Esophagus squamous epithelium (tissue), 5 donors: ENCODE measurements around the gene HSF5. TPM values are rescaled to one million over a fixed set of nuclear protein-coding genes. Genes with fewer than 3 reads are reported as not detected.
"Not testable (repeated sequence)": the region's sequence is repeated elsewhere in the genome, so short reads cannot be mapped to it uniquely, and the experiment has no call there.

Experiments used
- DNase-seq: peaks from one replicate; lab custom pipeline; 2025; lab: John Stamatoyannopoulos, UW
- H3K27ac ChIP-seq, 4 donors: fragments of 200-600 bp; sonication (generic); one replicate each; pipeline ENCODE4 v1.5.1; 2016 to 2019; ENCODE audit warnings: mild to moderate bottlenecking in 1 of 4
- H3K27me3 ChIP-seq, 4 donors: fragments of 200-600 bp; sonication (generic); 1 replicate in 3 of 4; 2 replicates in 1 of 4; pipeline versions ENCODE4 v1.5.1 to v1.6.0; 2017 to 2021; ENCODE audit warnings: antibody characterized with exemption in 1 of 4
- H3K36me3 ChIP-seq, 3 donors: fragments of 200-600 bp; sonication (generic); one replicate each; pipeline ENCODE4 v1.5.1; 2016 to 2019
- H3K4me1 ChIP-seq, 3 donors: fragments of 200-600 bp; sonication (generic); one replicate each; pipeline ENCODE4 v1.5.1; 2017 to 2019
- H3K4me3 ChIP-seq, 4 donors: fragments of 200-600 bp; sonication (generic); 1 replicate in 3 of 4; 2 replicates in 1 of 4; pipeline ENCODE4 v1.5.1; 2016 to 2019; ENCODE audit warnings: mild to moderate bottlenecking in 2 of 4, moderate library complexity in 1 of 4
- H3K9me3 ChIP-seq, 3 donors: fragments of 200-600 bp; sonication (generic); one replicate each; pipeline ENCODE4 v1.5.1; 2016 to 2019
- CTCF ChIP-seq, 6 experiments: fragments of 450-650 bp in 4 of 6; fragments of 200-600 bp in 2 of 6; sonication (generic) in 2 of 6; IDR thresholded peaks; one replicate each; pipeline ENCODE4 v1.5.1; 2016 to 2019; ENCODE audit warnings: antibody characterized with exemption in 6 of 6, mild to moderate bottlenecking in 4 of 6, moderate library complexity in 4 of 6
- POLR2A ChIP-seq, 4 donors: fragments of 450-650 bp; IDR thresholded peaks; one replicate each; pipeline ENCODE4 v1.6.1; 2017; ENCODE audit warnings: antibody characterized with exemption in 4 of 4, mild to moderate bottlenecking in 4 of 4, moderate library complexity in 3 of 4
- WGBS, 2 donors: methylation state at CpG; one replicate each; pipeline ENCODE4 v1.1.5; 2018; 5-methylcytosine and 5-hydroxymethylcytosine counted together
- intact Hi-C: fragments of 100-400 bp; cut with DNase I; formaldehyde crosslinking; loops from one replicate; pipeline ENCODE4 v1.15.0; 2022
- total RNA-seq, 4 donors: library from RNA; depleted of rRNA; stranded (reverse); fragments of >200 nt; gene quantifications; one replicate each; pipeline ENCODE4 v1.1.0, GENCODE V29; 2016
- donor health status: DM: yes; HTN: yes; CAD: no.

HSF5 gene
- total RNA-seq, 4 donors from 2014 or later, result under 0.01 TPM; not detected in 3

DNA sequence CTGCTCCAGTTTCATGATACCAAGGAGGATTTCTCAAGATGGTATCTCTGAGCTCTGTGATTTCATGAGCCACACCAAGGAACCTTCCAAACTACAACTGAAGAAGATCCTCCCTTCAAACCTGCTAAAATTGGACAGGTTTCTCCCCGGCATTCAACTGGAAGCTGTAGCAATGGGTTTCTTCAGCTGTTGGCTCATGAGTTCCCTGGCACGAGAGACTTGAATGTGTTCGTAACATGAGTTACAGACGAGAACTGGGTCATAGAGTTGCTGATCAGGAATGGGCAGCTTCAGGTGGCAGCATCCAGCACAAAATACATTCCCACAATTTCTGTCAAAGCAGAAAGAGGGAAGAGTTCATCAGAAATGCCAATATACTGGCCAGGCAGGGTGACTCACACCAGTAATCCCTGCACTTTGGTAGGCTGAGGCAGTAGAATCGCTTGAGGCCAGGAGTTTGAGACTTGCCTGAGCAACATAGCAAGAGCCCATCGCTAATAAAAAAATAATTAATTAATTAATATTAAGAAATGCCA, 3.4 kb upstream of the HSF5 start:
- H3K4me3 ChIP-seq, result no peak overlapping the region
- H3K27me3 ChIP-seq, result no peaks in the 10 kb centered on the region
- no peak overlapping the region for H3K27ac ChIP-seq
- H3K9me3 ChIP-seq, result no peaks in the 10 kb centered on the region
- peaks cover 32 to 95% (median 52%) of the 10 kb centered on the region in 3 donors for H3K36me3 ChIP-seq
- WGBS, 2 donors, result 72 to 93% methylated on average over 6 of the region's 6 CpGs
- intact Hi-C loops, result no loop called here
- DNase-seq, result no peak
- TF ChIP-seq CTCF (IDR thresholded peaks at IDR 0.05), result no peak
- TF ChIP-seq POLR2A (IDR thresholded peaks at IDR 0.05), result no peak
- H3K4me1 ChIP-seq, result peaks cover 0 to 15% (median 0%) of the 10 kb centered on the region in 3 donors

DNA sequence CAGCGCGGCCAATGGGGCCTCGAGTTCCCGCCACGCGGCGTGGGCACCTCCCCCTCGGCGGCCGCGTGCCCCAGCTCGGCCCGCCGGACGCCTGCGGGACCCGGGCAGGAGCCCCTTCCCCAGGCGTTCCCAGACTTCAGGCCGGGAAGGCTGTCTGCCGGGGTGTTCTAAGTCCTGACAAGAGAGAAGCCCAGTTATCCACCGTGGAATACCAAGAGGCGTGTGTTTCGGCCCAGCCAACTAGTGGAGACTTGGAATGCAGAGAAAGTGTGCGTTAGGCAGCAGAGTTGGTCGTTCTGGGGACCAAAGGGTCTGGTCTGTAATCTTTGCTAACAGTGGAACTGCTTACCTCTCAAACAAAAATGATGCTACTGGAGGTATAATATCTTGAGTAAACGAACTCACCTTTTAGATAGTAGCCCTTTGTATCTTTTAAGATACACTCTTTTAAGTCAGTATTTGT, 251 bp upstream of the HSF5 start:
- no peak for TF ChIP-seq POLR2A (IDR thresholded peaks at IDR 0.05)
- no peak for TF ChIP-seq CTCF (IDR thresholded peaks at IDR 0.05)
- Histone ChIP-seq H3K4me1 (peaks cover 0 to 15% (median 0%) of the 10 kb centered on the region in 3 donors), H3K27ac (no peak overlapping the region), H3K4me3 (no peak overlapping the region), H3K36me3 (peaks cover 14 to 64% (median 28%) of the 10 kb centered on the region in 3 donors), H3K27me3 (no peaks in the 10 kb centered on the region), H3K9me3 (no peaks in the 10 kb centered on the region)
- intact Hi-C loops, result no loop called here
- 87 to 93% methylated on average over 2 to 13 of the region's 26 CpGs for WGBS, 2 donors
- no peak for DNase-seq

- no peak overlapping the region for H3K27ac ChIP-seq
- TF ChIP-seq CTCF (IDR thresholded peaks at IDR 0.05), result no peak
- TF ChIP-seq POLR2A (IDR thresholded peaks at IDR 0.05), result no peak
- H3K4me1 ChIP-seq, result peaks cover 0 to 9% (median 0%) of the 10 kb centered on the region in 3 donors
- peaks cover 0 to 26% (median 0%) of the 10 kb centered on the region in 3 donors for H3K36me3 ChIP-seq
- intact Hi-C loops, result no loop called here
- H3K27me3 ChIP-seq, result no peaks in the 10 kb centered on the region
- no peaks in the 10 kb centered on the region for H3K9me3 ChIP-seq
- no peak overlapping the region for H3K4me3 ChIP-seq
- no peak for DNase-seq
- WGBS, 2 donors, result 93 to 94% methylated on average over 3 of the region's 3 CpGs
These were observed 3.6 kb downstream of the HSF5 start for GRCh38 chr17:58484600-58484999.

DNA sequence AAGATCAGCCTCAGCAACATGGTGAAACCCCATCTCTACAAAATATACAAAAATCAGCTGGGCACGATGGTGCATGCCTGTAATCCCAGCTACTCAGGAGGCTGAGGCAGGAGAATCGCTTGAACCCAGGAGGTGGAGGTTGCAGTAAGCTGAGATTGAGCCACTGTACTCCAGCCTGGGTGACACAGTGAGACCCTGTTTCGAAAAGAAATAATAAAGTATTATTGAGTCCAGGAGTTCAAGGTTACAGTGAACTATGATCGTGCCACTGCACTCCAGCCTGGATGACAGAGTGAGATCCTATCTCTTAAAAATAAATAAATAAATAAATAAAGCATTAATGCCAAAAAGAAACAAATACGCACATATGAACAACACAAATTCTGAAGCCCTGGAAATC, 6.4 kb downstream of the HSF5 start:
- DNase-seq, H3K27ac ChIP-seq, H3K27me3 ChIP-seq, H3K4me1 ChIP-seq, intact Hi-C loops, H3K9me3 ChIP-seq, H3K36me3 ChIP-seq, H3K4me3 ChIP-seq: not testable (repeated sequence)
- WGBS, 2 donors, result 90 to 91% methylated on average over 5 of the region's 5 CpGs

GRCh38 chr17:58480090-58480489, 8.1 kb downstream of the HSF5 start:
- WGBS, 2 donors, result 71 to 89% methylated on average over 6 of the region's 6 CpGs
- Histone ChIP-seq H3K27ac (no peak overlapping the region), H3K36me3 (no peaks in the 10 kb centered on the region), H3K9me3 (no peaks in the 10 kb centered on the region), H3K4me3 (no peak overlapping the region), H3K4me1 (no peaks in the 10 kb centered on the region), H3K27me3 (no peaks in the 10 kb centered on the region)
- intact Hi-C loops, result no loop called here
- TF ChIP-seq POLR2A (IDR thresholded peaks at IDR 0.05), result no peak
- no peak for TF ChIP-seq CTCF (IDR thresholded peaks at IDR 0.05)
- no peak for DNase-seq

DNA sequence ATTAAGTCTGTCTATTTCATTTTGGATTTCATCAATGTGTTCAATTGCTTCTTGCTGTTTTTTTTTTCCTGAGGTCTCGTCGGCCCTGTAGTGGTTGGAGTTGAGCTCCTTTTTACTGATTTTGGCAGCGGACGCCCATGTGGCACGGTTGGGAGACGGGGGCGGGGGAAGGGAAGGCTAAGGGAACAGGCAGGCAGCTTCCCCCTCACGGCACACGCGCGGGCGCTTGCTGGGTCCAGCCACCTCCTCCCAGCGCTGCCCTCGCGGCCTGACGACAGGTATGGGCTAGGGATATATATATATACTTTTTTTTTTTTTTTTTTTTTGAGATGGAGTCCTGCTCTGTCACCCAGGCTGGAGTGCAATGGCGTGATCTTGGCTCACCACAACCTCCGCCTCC, 11.4 kb downstream of the HSF5 start:
- no peak overlapping the region for H3K4me3 ChIP-seq
- TF ChIP-seq CTCF (IDR thresholded peaks at IDR 0.05) (no peak), POLR2A (IDR thresholded peaks at IDR 0.05) (no peak)
- no peaks in the 10 kb centered on the region for H3K36me3 ChIP-seq
- no peak overlapping the region for H3K27ac ChIP-seq
- 79 to 85% methylated on average over 18 of the region's 18 CpGs for WGBS, 2 donors
- no peak for DNase-seq
- intact Hi-C loops, result no loop called here
- H3K9me3 ChIP-seq, result no peaks in the 10 kb centered on the region
- H3K4me1 ChIP-seq, result no peaks in the 10 kb centered on the region
- no peaks in the 10 kb centered on the region for H3K27me3 ChIP-seq
